B cell (primary cell): Measurements from ENCODE around the gene CPM. TPM values are rescaled to one million over a fixed set of nuclear protein-coding genes. Genes with fewer than 3 reads are reported as not detected.

Experiments
- ATAC-seq: fragments of 200-7000 bp; cut with Tn5 transposase; one replicate; pipeline ENCODE4 v1.10.0; 2021; ENCODE audit warnings: low read depth, mild to moderate bottlenecking, moderate number of reproducible peaks, moderate library complexity
- CTCF ChIA-PET: fragments of 350-600 bp; sonication (Branson Sonifier 250); formaldehyde crosslinking; loops from one replicate; lab custom pipeline; 2021; ENCODE audit warnings: antibody characterized with exemption, inconsistent platforms; lab: Charles Lee
- POLR2A ChIA-PET: fragments of 350-600 bp; sonication (Branson Sonifier 250); formaldehyde crosslinking; loops from one replicate; lab custom pipeline; 2021; ENCODE audit warnings: antibody characterized with exemption; lab: Charles Lee
- DNase-seq: peaks from one replicate; pipeline ENCODE4 v3.0.0; 2013
- H2AFZ ChIP-seq: 2 replicates; pipeline ENCODE4 v1.6.1; 2012; ENCODE audit warnings: mild to moderate bottlenecking, low read depth, low read length; ENCODE audit not compliant: insufficient read depth, poor library complexity, severe bottlenecking
- H3K27ac ChIP-seq, 2 donors: 1 replicate in 1 of 2; 2 replicates in 1 of 2; pipeline ENCODE4 v1.5.1; 2012 to 2013; ENCODE audit warnings: low read length in 2 of 2, mild to moderate bottlenecking in 2 of 2, moderate library complexity in 1 of 2
- H3K27me3 ChIP-seq, 4 experiments: fragments of 200-600 bp in 1 of 4; sonication (generic) in 1 of 4; replicated peaks in 1 of 4; 1 replicate in 2 of 4; 2 replicates in 2 of 4; pipeline versions ENCODE4 v1.6.1 to v1.7.0; 2013 to 2016; ENCODE audit warnings: low read length in 3 of 4, mild to moderate bottlenecking in 2 of 4, mixed read lengths in 1 of 4, moderate library complexity in 1 of 4; ENCODE audit not compliant: insufficient read depth in 4 of 4, control insufficient read depth in 3 of 4; ENCODE audit errors: control extremely low read depth in 1 of 4
- H3K36me3 ChIP-seq, 2 experiments: replicated peaks in 1 of 2; 1 replicate in 1 of 2; 2 replicates in 1 of 2; pipeline versions ENCODE4 v1.6.1 to v1.7.1; 2013; ENCODE audit warnings: low read length in 1 of 2; ENCODE audit not compliant: insufficient read depth in 2 of 2, control insufficient read depth in 1 of 2; ENCODE audit errors: control extremely low read depth in 1 of 2, extremely low read depth in 1 of 2
- H3K4me1 ChIP-seq, 2 donors: fragments of 200-600 bp in 1 of 2; sonication (generic) in 1 of 2; 1 replicate in 1 of 2; 2 replicates in 1 of 2; pipeline versions ENCODE4 v1.5.1 to v1.6.1; 2013 to 2017; ENCODE audit warnings: low read length in 2 of 2; ENCODE audit not compliant: control insufficient read depth in 2 of 2, insufficient read depth in 2 of 2
- H3K4me2 ChIP-seq: replicated peaks from 2 replicates; pipeline ENCODE3; 2012; ENCODE audit warnings: mild to moderate bottlenecking, low read depth, low read length; ENCODE audit not compliant: poor library complexity, severe bottlenecking
- H3K4me3 ChIP-seq, 5 experiments: fragments of 200-600 bp in 1 of 5; sonication (generic) in 1 of 5; 1 replicate in 3 of 5; 2 replicates in 2 of 5; pipeline versions ENCODE4 v1.5.1 to v1.7.0; 2011 to 2016; ENCODE audit warnings: low read length in 4 of 5, mild to moderate bottlenecking in 4 of 5, low read depth in 2 of 5, control low read depth in 1 of 5, moderate library complexity in 1 of 5; ENCODE audit not compliant: insufficient read depth in 1 of 5; ENCODE audit errors: control extremely low read depth in 1 of 5, extremely low read depth in 1 of 5
- H3K79me2 ChIP-seq: fragments of 200-600 bp; sonication (generic); one replicate; pipeline ENCODE4 v1.6.0; 2016; ENCODE audit warnings: low read length; ENCODE audit not compliant: control insufficient read depth, insufficient read depth
- H3K9ac ChIP-seq: fragments of 200-600 bp; sonication (generic); 2 replicates; pipeline ENCODE4 v1.6.1; 2017; ENCODE audit warnings: mild to moderate bottlenecking, low read length, moderate library complexity
- H3K9me3 ChIP-seq, 3 donors: one replicate each; pipeline versions ENCODE4 v1.6.1 to v1.7.1; 2013; ENCODE audit warnings: low read length in 2 of 3; ENCODE audit not compliant: control insufficient read depth in 2 of 3, insufficient read depth in 1 of 3; ENCODE audit errors: control extremely low read depth in 1 of 3
- H4K20me1 ChIP-seq: 2 replicates; pipeline ENCODE4 v1.6.0; 2012; ENCODE audit warnings: mild to moderate bottlenecking, low read length; ENCODE audit not compliant: insufficient read depth, control insufficient read depth, poor library complexity, severe bottlenecking
- H3K27ac Mint-ChIP-seq: one replicate; pipeline ENCODE4 v1.8.0; 2021; ENCODE audit warnings: mixed read lengths
- H3K27me3 Mint-ChIP-seq: one replicate; pipeline ENCODE4 v1.8.0; 2021; ENCODE audit warnings: mixed read lengths
- H3K4me1 Mint-ChIP-seq: one replicate; pipeline ENCODE4 v1.8.0; 2021; ENCODE audit warnings: mixed read lengths
- H3K4me3 Mint-ChIP-seq: one replicate; pipeline ENCODE4 v1.8.0; 2021; ENCODE audit warnings: mixed read lengths
- H3K9me3 Mint-ChIP-seq: one replicate; pipeline ENCODE4 v1.8.0; 2022; ENCODE audit warnings: mixed read lengths; ENCODE audit not compliant: insufficient read depth
- CTCF ChIP-seq: fragments of 200-600 bp; IDR thresholded peaks from one replicate; pipeline ENCODE4 v1.8.0; 2022; ENCODE audit warnings: antibody characterized with exemption, mild to moderate bottlenecking
- EZH2 ChIP-seq: IDR thresholded peaks from 2 replicates; pipeline ENCODE4 v1.6.1; 2012; ENCODE audit warnings: borderline replicate concordance, low read depth, mild to moderate bottlenecking, moderate library complexity, low read length; ENCODE audit not compliant: insufficient read depth, poor library complexity, severe bottlenecking
- WGBS: methylation state at CpG from one replicate; pipeline ENCODE4 v1.1.5; 2013; ENCODE audit warnings: missing lambda C conversion rate; ENCODE audit not compliant: insufficient coverage; 5-methylcytosine and 5-hydroxymethylcytosine counted together
- intact Hi-C: fragments of 100-400 bp; cut with micrococcal nuclease; formaldehyde crosslinking; loops from one replicate; pipeline ENCODE4 v1.10.0; 2022
- polyA plus RNA-seq: library from polyadenylated mRNA; depleted of rRNA; stranded (reverse); fragments of >200 nt; gene quantifications from 2 replicates; pipeline ENCODE4 v1.2.3, GENCODE V29; 2012
- total RNA-seq, 2 donors: library from RNA; stranded (reverse); fragments of 120-200 nt in 1 of 2; gene quantifications; 1 replicate in 1 of 2; 2 replicates in 1 of 2; pipeline versions ENCODE4 v1.2.3 to v1.2.4, GENCODE V29; 2013 to 2022

The CPM gene
- total and polyA plus RNA-seq, 2 donors (not counting 1 experiment from before 2014, with no cell fraction given) = 1.2 to 5.0 TPM

- TF ChIP-seq EZH2 (no peak), CTCF (no peak)
- CTCF ChIA-PET = no interaction called here
- Histone ChIP-seq H3K4me3 (no peak overlapping the region), H4K20me1 (no peaks in the 10 kb centered on the region), H3K9me3 (peaks cover 0 to 10% (median 0%) of the 10 kb centered on the region in 3 donors), H2AFZ (no peak overlapping the region), H3K27ac (no peak overlapping the region), H3K4me1 (peaks cover 4% of the 10 kb centered on the region in 2 donors), H3K9ac (no peak overlapping the region), H3K79me2 (no peaks in the 10 kb centered on the region), H3K27me3 (no peaks in the 10 kb centered on the region), H3K4me2 (no peak overlapping the region), H3K36me3 (no peaks in the 10 kb centered on the region)
- no peaks in the 10 kb centered on the region for H3K27me3 Mint-ChIP-seq
- POLR2A ChIA-PET = no interaction called here
- DNase-seq (no peak), ATAC-seq (no peak)
- no peak overlapping the region for H3K4me3 Mint-ChIP-seq
- no peaks in the 10 kb centered on the region for H3K9me3 Mint-ChIP-seq
- intact Hi-C loops = loop anchor here (10.0 kb wide), 1 partner anchor 101 kb away; no protein-coding TSS in a partner anchor
- H3K27ac Mint-ChIP-seq = no peak overlapping the region
- no CpG with 5 or more reads among the region's 2 CpGs for WGBS
- peaks cover 5% of the 10 kb centered on the region for H3K4me1 Mint-ChIP-seq
Observed at GRCh38 chr12:68953536-68953935, 20.6 kb upstream of the CPM start.

GRCh38 chr12:68951652-68952051, 18.7 kb upstream of the CPM start:
- peaks cover 0 to 10% (median 0%) of the 10 kb centered on the region in 3 donors for H3K9me3 ChIP-seq

More at GRCh38 chr12:68951652-68952051, 18.7 kb upstream of the CPM start:
- Histone ChIP-seq H3K27ac (no peak overlapping the region), H3K4me2 (no peak overlapping the region), H3K4me3 (no peak overlapping the region), H3K36me3 (no peaks in the 10 kb centered on the region), H3K4me1 (no peaks in the 10 kb centered on the region), H3K27me3 (no peaks in the 10 kb centered on the region), H2AFZ (no peak overlapping the region), H4K20me1 (no peaks in the 10 kb centered on the region), H3K79me2 (no peaks in the 10 kb centered on the region), H3K9ac (no peak overlapping the region)
- no peak for DNase-seq
- 79% methylated on average over 5 of the region's 6 CpGs for WGBS
- TF ChIP-seq EZH2 (no peak), CTCF (no peak)
- ChIA-PET CTCF (no interaction called here), POLR2A (no interaction called here)
- intact Hi-C loops = loop anchor here (10.0 kb wide), 1 partner anchor 103 kb away; no protein-coding TSS in a partner anchor
- H3K27me3 Mint-ChIP-seq = no peaks in the 10 kb centered on the region
- H3K4me3 Mint-ChIP-seq = no peak overlapping the region
- H3K27ac Mint-ChIP-seq = no peak overlapping the region
- H3K9me3 Mint-ChIP-seq = no peaks in the 10 kb centered on the region
- ATAC-seq = no peak
- H3K4me1 Mint-ChIP-seq = no peaks in the 10 kb centered on the region
